ENCODE data around the gene TSC1.
"Not testable (repeated sequence)": the region's sequence is repeated elsewhere in the genome, so short reads cannot be mapped to it uniquely, and the experiment has no call there.

The TSC1 gene

DNA sequence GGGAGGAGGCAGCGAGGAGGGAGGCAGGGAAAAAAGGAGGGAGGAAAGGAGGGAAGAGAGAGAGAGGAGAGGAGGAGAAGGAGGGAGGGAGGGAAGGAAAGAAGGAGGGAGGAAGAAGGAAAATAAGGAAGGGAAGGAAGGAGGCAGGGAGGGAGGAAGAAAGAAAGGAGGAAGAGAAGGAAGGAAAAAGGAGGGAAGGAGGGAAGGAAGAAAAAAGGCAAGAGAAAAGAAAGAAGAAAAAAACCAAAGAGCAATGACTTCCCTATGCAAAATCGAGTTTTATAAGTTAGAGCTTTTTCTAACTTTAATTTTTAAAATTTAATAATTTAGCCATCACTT is 33.7 kb upstream of the TSC1 start:
- Histone ChIP-seq H3K4me3 (ENCODE audit: low read depth in 1 of 5, low read length in 5 of 5) (no peak overlapping the region), H3K27ac (ENCODE audit: low read depth, low read length) (no peak overlapping the region), H3K4me1 (ENCODE audit: control insufficient read depth in 5 of 5, insufficient read depth in 5 of 5, low read length in 5 of 5) (peaks cover 0 to 27% (median 20%) of the 10 kb centered on the region in 5 donors), H3K9ac (ENCODE audit: low read length in 5 of 5) (no peak overlapping the region), H3K27me3 (ENCODE audit: control insufficient read depth in 5 of 5, insufficient read depth in 4 of 5, low read length in 5 of 5) (peaks cover 3 to 15% (median 10%) of the 10 kb centered on the region in 5 donors), H3K9me3 (ENCODE audit: control insufficient read depth in 5 of 5, low read length in 5 of 5) (no peaks in the 10 kb centered on the region), H3K36me3 (ENCODE audit: control insufficient read depth in 5 of 5, insufficient read depth in 5 of 5, low read length in 5 of 5) (no peaks in the 10 kb centered on the region)

- Histone ChIP-seq H3K36me3 (ENCODE audit: control insufficient read depth in 5 of 5, insufficient read depth in 5 of 5, low read length in 5 of 5) (no peaks in the 10 kb centered on the region), H3K9ac (ENCODE audit: low read length in 5 of 5) (no peak overlapping the region), H3K9me3 (ENCODE audit: control insufficient read depth in 5 of 5, low read length in 5 of 5) (no peaks in the 10 kb centered on the region), H3K4me3 (ENCODE audit: low read depth in 1 of 5, low read length in 5 of 5) (no peak overlapping the region), H3K4me1 (ENCODE audit: control insufficient read depth in 5 of 5, insufficient read depth in 5 of 5, low read length in 5 of 5) (peaks cover 0 to 34% (median 27%) of the 10 kb centered on the region in 5 donors), H3K27me3 (ENCODE audit: control insufficient read depth in 5 of 5, insufficient read depth in 4 of 5, low read length in 5 of 5) (peaks cover 3 to 18% (median 12%) of the 10 kb centered on the region in 5 donors), H3K27ac (ENCODE audit: low read depth, low read length) (no peak overlapping the region)
These were observed 32.2 kb upstream of the TSC1 start for GRCh38 chr9:132976571-132976970.

DNA sequence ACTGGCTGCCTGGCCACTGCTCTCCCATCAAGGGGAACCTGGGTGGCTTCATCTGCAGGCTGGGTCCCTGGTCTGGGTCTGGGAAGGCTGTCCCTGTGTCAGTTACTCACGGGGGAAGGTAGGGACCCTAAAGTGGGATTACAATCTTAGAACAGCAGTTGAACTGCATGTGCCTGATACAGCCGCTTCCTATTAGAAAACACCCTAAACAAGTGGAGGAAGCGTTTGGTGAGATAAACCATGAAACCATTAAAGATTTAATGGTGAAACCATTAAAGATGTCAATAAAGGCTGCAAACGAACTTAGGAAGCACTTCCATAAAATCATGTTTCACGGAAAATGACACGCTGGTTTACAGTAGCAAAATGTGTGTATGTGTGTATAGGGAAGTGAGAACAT is 31.5 kb upstream of the TSC1 start:
- Histone ChIP-seq H3K9ac (ENCODE audit: low read length in 5 of 5) (no peak overlapping the region), H3K27me3 (ENCODE audit: control insufficient read depth in 5 of 5, insufficient read depth in 4 of 5, low read length in 5 of 5) (peaks cover 5 to 18% (median 14%) of the 10 kb centered on the region in 5 donors), H3K4me1 (ENCODE audit: control insufficient read depth in 5 of 5, insufficient read depth in 5 of 5, low read length in 5 of 5) (peaks cover 0 to 34% (median 27%) of the 10 kb centered on the region in 5 donors)

DNA sequence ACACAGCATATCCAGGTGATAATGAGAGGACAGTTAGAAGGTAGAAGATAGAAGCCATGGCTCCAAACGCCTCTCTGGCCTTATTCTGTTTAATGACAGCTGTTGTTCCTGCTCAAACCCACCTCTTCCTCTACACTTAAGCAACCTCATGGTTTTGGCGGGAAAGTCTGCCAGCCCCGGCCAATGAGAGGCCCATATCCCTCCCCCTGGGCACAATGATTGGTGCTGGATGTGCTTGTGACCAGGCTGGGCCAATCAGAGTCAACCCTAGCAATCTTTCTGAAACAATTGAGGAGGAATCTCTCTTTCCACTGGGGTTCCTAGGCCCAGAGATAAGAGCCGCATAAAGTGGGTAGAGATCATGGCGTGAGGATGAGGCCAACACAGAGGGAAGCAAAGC is 29.3 kb upstream of the TSC1 start:
- Histone ChIP-seq H3K4me3 (ENCODE audit: low read depth in 1 of 5, low read length in 5 of 5) (no peak overlapping the region), H3K4me1 (ENCODE audit: control insufficient read depth in 5 of 5, insufficient read depth in 5 of 5, low read length in 5 of 5) (peaks cover 0 to 18% (median 12%) of the 10 kb centered on the region in 5 donors), H3K9ac (ENCODE audit: low read length in 5 of 5) (no peak overlapping the region), H3K27ac (ENCODE audit: low read depth, low read length) (no peak overlapping the region), H3K9me3 (ENCODE audit: control insufficient read depth in 5 of 5, low read length in 5 of 5) (no peaks in the 10 kb centered on the region), H3K36me3 (ENCODE audit: control insufficient read depth in 5 of 5, insufficient read depth in 5 of 5, low read length in 5 of 5) (no peaks in the 10 kb centered on the region), H3K27me3 (ENCODE audit: control insufficient read depth in 5 of 5, insufficient read depth in 4 of 5, low read length in 5 of 5) (peaks cover 12 to 26% (median 16%) of the 10 kb centered on the region in 5 donors)

More for the DNA sequence above, 31.5 kb upstream of the TSC1 start:
- Histone ChIP-seq H3K4me3 (ENCODE audit: low read depth in 1 of 5, low read length in 5 of 5) (no peak overlapping the region), H3K27ac (ENCODE audit: low read depth, low read length) (no peak overlapping the region), H3K9me3 (ENCODE audit: control insufficient read depth in 5 of 5, low read length in 5 of 5) (no peaks in the 10 kb centered on the region), H3K36me3 (ENCODE audit: control insufficient read depth in 5 of 5, insufficient read depth in 5 of 5, low read length in 5 of 5) (no peaks in the 10 kb centered on the region)

GRCh38 chr9:132973166-132973565 is 28.8 kb upstream of the TSC1 start:
- peaks cover 0 to 13% (median 9%) of the 10 kb centered on the region in 5 donors for H3K4me1 ChIP-seq (ENCODE audit: control insufficient read depth in 5 of 5, insufficient read depth in 5 of 5, low read length in 5 of 5)
- no peaks in the 10 kb centered on the region for H3K9me3 ChIP-seq (ENCODE audit: control insufficient read depth in 5 of 5, low read length in 5 of 5)
- H3K27me3 ChIP-seq (ENCODE audit: control insufficient read depth in 5 of 5, insufficient read depth in 4 of 5, low read length in 5 of 5) = peaks cover 8 to 23% (median 12%) of the 10 kb centered on the region in 5 donors
- no peak overlapping the region for H3K4me3 ChIP-seq (ENCODE audit: low read depth in 1 of 5, low read length in 5 of 5)
- no peaks in the 10 kb centered on the region for H3K36me3 ChIP-seq (ENCODE audit: control insufficient read depth in 5 of 5, insufficient read depth in 5 of 5, low read length in 5 of 5)
- H3K27ac ChIP-seq (ENCODE audit: low read depth, low read length) = no peak overlapping the region
- H3K9ac ChIP-seq (ENCODE audit: low read length in 5 of 5) = no peak overlapping the region

DNA sequence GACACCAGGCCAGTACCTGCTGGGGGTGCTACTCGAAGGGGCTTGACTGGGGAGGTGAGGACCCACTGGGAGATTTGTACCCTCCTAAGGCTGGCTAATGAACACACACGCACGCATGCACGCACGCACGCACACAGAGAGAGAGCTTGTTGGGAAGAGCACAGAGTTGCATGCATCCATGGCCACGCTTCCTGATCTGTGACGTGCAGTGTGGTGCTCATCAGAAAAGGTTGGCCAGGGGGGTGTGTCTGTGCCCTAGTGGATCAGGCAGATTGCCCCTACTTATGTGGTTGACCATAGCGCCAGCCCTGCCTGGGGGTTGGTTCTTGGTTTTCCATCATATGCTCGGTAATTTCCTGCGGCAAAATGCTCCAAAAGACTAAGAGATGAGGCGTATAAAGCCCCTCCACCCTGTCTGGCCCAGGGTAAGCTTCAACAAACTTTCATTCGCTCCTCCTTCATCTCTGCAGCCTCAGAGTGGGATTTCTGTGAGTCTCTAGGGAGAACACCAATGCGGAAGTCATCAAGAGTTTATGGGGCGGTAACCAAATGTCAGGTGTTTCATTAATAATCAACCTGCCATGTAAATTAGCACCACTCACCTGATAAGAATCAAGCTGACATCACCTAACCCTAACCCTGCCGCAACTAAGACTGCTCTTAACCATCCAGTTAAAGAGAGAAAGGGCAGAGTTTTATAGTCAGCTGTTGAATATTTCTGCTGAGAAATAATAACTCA is 26.1 kb upstream of the TSC1 start:
- H3K9ac ChIP-seq (ENCODE audit: low read length in 5 of 5) = no peak overlapping the region
- H3K27ac ChIP-seq (ENCODE audit: low read depth, low read length) = no peak overlapping the region
- H3K9me3 ChIP-seq (ENCODE audit: control insufficient read depth in 5 of 5, low read length in 5 of 5) = no peaks in the 10 kb centered on the region
- no peaks in the 10 kb centered on the region for H3K36me3 ChIP-seq (ENCODE audit: control insufficient read depth in 5 of 5, insufficient read depth in 5 of 5, low read length in 5 of 5)
- H3K27me3 ChIP-seq (ENCODE audit: control insufficient read depth in 5 of 5, insufficient read depth in 4 of 5, low read length in 5 of 5) = peaks cover 8 to 18% (median 12%) of the 10 kb centered on the region in 5 donors
- H3K4me1 ChIP-seq (ENCODE audit: control insufficient read depth in 5 of 5, insufficient read depth in 5 of 5, low read length in 5 of 5) = peaks cover 0 to 7% (median 7%) of the 10 kb centered on the region in 5 donors
- no peak overlapping the region for H3K4me3 ChIP-seq (ENCODE audit: low read depth in 1 of 5, low read length in 5 of 5)

GRCh38 chr9:132969783-132970182 is 25.4 kb upstream of the TSC1 start:
- Histone ChIP-seq H3K4me1 (ENCODE audit: control insufficient read depth in 5 of 5, insufficient read depth in 5 of 5, low read length in 5 of 5) (peaks cover 0 to 7% (median 7%) of the 10 kb centered on the region in 5 donors), H3K4me3 (ENCODE audit: low read depth in 1 of 5, low read length in 5 of 5) (no peak overlapping the region), H3K9me3 (ENCODE audit: control insufficient read depth in 5 of 5, low read length in 5 of 5) (no peaks in the 10 kb centered on the region), H3K27ac (ENCODE audit: low read depth, low read length) (no peak overlapping the region), H3K9ac (ENCODE audit: low read length in 5 of 5) (no peak overlapping the region), H3K27me3 (ENCODE audit: control insufficient read depth in 5 of 5, insufficient read depth in 4 of 5, low read length in 5 of 5) (peaks cover 11 to 18% (median 14%) of the 10 kb centered on the region in 5 donors), H3K36me3 (ENCODE audit: control insufficient read depth in 5 of 5, insufficient read depth in 5 of 5, low read length in 5 of 5) (no peaks in the 10 kb centered on the region)

- H3K9ac ChIP-seq (ENCODE audit: low read length in 5 of 5); H3K27ac ChIP-seq (ENCODE audit: low read depth, low read length); H3K4me3 ChIP-seq (ENCODE audit: low read depth in 1 of 5, low read length in 5 of 5); H3K4me1 ChIP-seq (ENCODE audit: control insufficient read depth in 5 of 5, insufficient read depth in 5 of 5, low read length in 5 of 5); H3K36me3 ChIP-seq (ENCODE audit: control insufficient read depth in 5 of 5, insufficient read depth in 5 of 5, low read length in 5 of 5); H3K9me3 ChIP-seq (ENCODE audit: control insufficient read depth in 5 of 5, low read length in 5 of 5): not testable (repeated sequence)
- peaks cover 9 to 15% (median 13%) of the 10 kb centered on the region in 5 donors for H3K27me3 ChIP-seq (ENCODE audit: control insufficient read depth in 5 of 5, insufficient read depth in 4 of 5, low read length in 5 of 5)
These were observed 23.5 kb upstream of the TSC1 start for GRCh38 chr9:132967908-132968307.

GRCh38 chr9:132965478-132965877 is 21.1 kb upstream of the TSC1 start:
- Histone ChIP-seq H3K9me3 (ENCODE audit: control insufficient read depth in 5 of 5, low read length in 5 of 5) (no peaks in the 10 kb centered on the region), H3K36me3 (ENCODE audit: control insufficient read depth in 5 of 5, insufficient read depth in 5 of 5, low read length in 5 of 5) (no peaks in the 10 kb centered on the region), H3K27me3 (ENCODE audit: control insufficient read depth in 5 of 5, insufficient read depth in 4 of 5, low read length in 5 of 5) (peaks cover 5 to 12% (median 11%) of the 10 kb centered on the region in 5 donors), H3K4me3 (ENCODE audit: low read depth in 1 of 5, low read length in 5 of 5) (no peak overlapping the region), H3K9ac (ENCODE audit: low read length in 5 of 5) (no peak overlapping the region), H3K4me1 (ENCODE audit: control insufficient read depth in 5 of 5, insufficient read depth in 5 of 5, low read length in 5 of 5) (no peaks in the 10 kb centered on the region), H3K27ac (ENCODE audit: low read depth, low read length) (no peak overlapping the region)

DNA sequence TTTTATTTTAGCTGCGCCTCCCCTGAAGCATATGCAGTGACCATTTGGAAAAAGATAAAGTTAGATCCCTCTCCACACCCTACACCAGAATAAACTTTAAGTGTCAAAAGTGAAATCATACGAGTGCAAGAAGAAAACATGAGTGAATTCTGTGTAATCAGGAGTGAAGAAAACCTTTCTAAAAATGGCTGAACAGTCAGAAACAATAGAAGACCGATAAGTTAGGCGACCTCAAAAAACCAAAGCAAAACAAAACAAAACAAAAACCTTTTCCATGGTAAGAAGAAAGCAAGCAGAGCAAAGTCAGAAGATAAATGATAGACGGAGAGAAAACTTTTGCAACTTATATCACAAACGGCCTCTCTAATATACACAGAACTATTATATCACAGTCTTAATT is 16.6 kb upstream of the TSC1 start:
- no peak overlapping the region for H3K9ac ChIP-seq (ENCODE audit: low read length in 5 of 5)
- no peak overlapping the region for H3K4me3 ChIP-seq (ENCODE audit: low read depth in 1 of 5, low read length in 5 of 5)
- H3K27me3 ChIP-seq (ENCODE audit: control insufficient read depth in 5 of 5, insufficient read depth in 4 of 5, low read length in 5 of 5) = peaks cover 0 to 7% (median 3%) of the 10 kb centered on the region in 5 donors
- no peaks in the 10 kb centered on the region for H3K36me3 ChIP-seq (ENCODE audit: control insufficient read depth in 5 of 5, insufficient read depth in 5 of 5, low read length in 5 of 5)
- no peaks in the 10 kb centered on the region for H3K4me1 ChIP-seq (ENCODE audit: control insufficient read depth in 5 of 5, insufficient read depth in 5 of 5, low read length in 5 of 5)
- H3K27ac ChIP-seq (ENCODE audit: low read depth, low read length) = no peak overlapping the region
- H3K9me3 ChIP-seq (ENCODE audit: control insufficient read depth in 5 of 5, low read length in 5 of 5) = peaks cover 0 to 6% (median 2%) of the 10 kb centered on the region in 5 donors
